ENCODE data around the gene DHH.

- no peak for TF ChIP-seq CTCF (IDR thresholded peaks at IDR 0.05)
- no peak for TF ChIP-seq POLR2A (IDR thresholded peaks at IDR 0.05)
These were observed 369 bp upstream of the DHH start for GRCh38 chr12:49094975-49095365.
